ENCODE results near the gene SMIM20.

Gene SMIM20

DNA sequence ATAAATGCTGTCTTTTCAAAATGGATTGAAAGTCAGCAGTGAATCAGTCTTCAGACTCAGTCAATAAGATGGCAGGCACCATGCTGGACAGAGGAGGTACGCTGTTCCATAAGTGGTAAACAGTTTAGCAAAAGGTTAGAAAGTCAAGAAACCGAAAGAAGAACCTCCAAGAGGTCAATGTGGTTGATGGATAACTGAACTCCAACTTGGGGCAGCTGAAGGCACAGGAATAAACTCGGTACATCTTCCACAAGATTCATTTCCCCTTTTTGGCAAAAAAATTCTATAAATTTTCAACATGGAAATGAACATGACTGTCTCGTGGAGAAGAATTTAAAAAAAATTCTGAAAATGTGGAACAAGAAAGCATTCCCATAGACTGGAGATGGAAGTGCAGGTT is 32.8 kb upstream of the SMIM20 start:
- Mint-ChIP-seq H3K36me3 (peaks cover 3% of the 10 kb centered on the region), H3K9me3 (no peaks in the 10 kb centered on the region), H3K4me3 (no peak overlapping the region), H3K4me1 (peaks cover 49% of the 10 kb centered on the region), H3K27me3 (no peaks in the 10 kb centered on the region), H3K27ac (peak overlapping the region; percentile 63)
- DNase-seq (ENCODE audit: low spot score in 2 of 2) (no peak), ATAC-seq (ENCODE audit: low read depth) (no peak)

DNA sequence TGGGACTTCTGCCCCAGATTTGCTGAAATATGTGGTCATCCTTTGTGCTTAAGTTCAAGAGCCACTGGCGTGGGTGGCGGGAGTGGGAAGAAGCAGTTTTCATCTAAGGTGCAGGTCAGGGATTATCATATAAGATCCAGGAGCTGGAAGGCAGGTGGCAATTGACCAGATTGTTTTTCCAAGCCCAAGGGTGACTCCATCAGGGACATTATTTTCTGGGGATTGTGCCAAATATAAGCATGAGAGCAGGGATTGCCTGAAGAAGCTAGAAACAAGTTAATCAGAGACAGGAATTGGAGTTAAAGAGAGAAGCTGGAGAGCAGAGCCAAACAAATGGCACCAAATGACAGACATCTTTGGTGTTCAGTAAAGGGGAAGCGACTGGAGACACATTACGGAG is 31.8 kb upstream of the SMIM20 start:
- DNase-seq (ENCODE audit: low spot score in 2 of 2) (no peak), ATAC-seq (ENCODE audit: low read depth) (no peak)
- H3K36me3 Mint-ChIP-seq = peaks cover 3% of the 10 kb centered on the region
- H3K27me3 Mint-ChIP-seq = no peaks in the 10 kb centered on the region
- H3K4me1 Mint-ChIP-seq = peaks cover 45% of the 10 kb centered on the region
- peak overlapping the region; percentile 28 for H3K27ac Mint-ChIP-seq
- no peak overlapping the region for H3K4me3 Mint-ChIP-seq
- H3K9me3 Mint-ChIP-seq = no peaks in the 10 kb centered on the region

DNA sequence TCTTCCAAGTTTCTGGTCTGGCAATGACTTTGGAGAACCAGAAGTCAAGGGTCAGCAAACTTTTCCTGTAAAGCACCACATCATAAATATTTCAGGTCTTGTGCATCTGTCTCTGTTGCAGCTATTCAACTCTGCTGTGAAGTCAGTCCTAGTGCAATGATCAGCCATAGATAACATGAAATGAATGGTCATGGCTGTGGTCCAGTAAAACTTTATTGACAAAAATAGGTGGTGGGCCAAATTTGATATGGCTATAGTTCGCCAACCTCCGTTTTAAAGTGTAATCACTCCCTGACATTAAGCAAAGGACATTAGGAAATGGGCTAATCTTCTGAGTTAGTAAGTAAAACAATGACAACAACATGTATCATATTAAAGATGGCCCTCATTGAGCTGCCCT is 30.5 kb upstream of the SMIM20 start:
- H3K27ac Mint-ChIP-seq = peak overlapping the region; percentile 69
- peaks cover 46% of the 10 kb centered on the region for H3K4me1 Mint-ChIP-seq
- no peaks in the 10 kb centered on the region for H3K9me3 Mint-ChIP-seq
- DNase-seq (ENCODE audit: low spot score in 2 of 2) (no peak), ATAC-seq (ENCODE audit: low read depth) (no peak)
- no peak overlapping the region for H3K4me3 Mint-ChIP-seq
- no peaks in the 10 kb centered on the region for H3K27me3 Mint-ChIP-seq
- peaks cover 3% of the 10 kb centered on the region for H3K36me3 Mint-ChIP-seq

DNA sequence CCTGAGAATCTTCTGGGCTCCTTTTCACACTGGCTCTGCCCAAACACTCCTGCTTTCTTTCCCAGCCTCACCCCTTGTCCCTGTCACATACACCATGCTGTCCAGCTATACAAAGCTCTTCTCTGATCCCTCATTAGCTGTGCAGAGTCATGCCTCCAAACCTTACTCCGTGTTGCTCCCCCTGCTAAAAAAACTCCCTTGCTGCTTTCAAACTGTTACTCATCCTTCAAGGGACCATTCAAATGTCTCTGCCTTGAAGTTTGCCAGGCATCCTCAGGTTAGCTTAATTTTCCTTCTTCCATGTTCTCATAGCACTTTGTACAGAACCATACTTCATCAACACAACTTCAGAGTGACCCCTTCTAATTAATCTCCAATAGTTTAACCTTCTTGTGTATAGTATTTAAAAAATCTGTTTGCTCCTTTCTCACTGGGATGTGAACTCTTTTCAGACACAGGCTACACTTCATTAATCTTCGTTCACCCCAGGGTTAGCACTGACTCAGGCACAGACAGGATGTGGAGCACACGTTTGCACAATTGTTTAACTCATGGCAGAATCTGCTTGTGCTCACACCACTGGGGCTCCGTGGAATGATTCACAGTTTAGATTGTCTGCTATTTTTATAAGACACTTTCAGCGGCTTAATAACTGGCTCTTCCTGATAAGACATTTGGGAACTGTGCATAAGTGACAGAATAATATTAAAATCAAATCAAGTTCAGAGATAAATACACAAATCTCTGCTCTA is 29.8 kb upstream of the SMIM20 start:
- peak; percentile 58 for ATAC-seq (ENCODE audit: low read depth)
- DNase-seq (ENCODE audit: low spot score in 2 of 2) = no peak
- H3K4me3 Mint-ChIP-seq = peak overlapping the region; percentile 28
- peak overlapping the region; percentile 69 for H3K27ac Mint-ChIP-seq
- H3K27me3 Mint-ChIP-seq = no peaks in the 10 kb centered on the region
- H3K4me1 Mint-ChIP-seq = peaks cover 44% of the 10 kb centered on the region
- H3K36me3 Mint-ChIP-seq = peaks cover 3% of the 10 kb centered on the region
- H3K9me3 Mint-ChIP-seq = no peaks in the 10 kb centered on the region

DNA sequence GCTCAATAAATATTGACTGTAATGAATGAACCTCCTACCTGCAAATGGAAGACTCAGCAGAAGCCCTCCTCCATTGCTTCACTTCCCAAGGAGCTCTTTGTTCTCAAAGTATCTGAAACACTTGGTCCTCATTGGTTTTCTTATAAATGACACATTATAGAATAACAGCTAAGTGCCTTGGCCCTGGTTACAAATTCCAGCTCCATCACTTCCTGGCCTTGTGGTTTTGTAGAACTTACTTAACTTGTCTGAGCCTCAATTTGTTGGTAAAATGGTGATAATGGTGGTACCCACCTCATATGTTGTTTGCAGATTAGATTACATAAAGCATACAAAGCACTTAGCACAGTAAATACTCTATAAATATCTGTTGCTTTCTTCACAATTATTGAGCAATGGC is 25.2 kb upstream of the SMIM20 start:
- H3K4me1 Mint-ChIP-seq = peaks cover 27% of the 10 kb centered on the region
- H3K36me3 Mint-ChIP-seq = no peaks in the 10 kb centered on the region
- ATAC-seq (ENCODE audit: low read depth) = no peak
- H3K9me3 Mint-ChIP-seq = no peaks in the 10 kb centered on the region
- H3K27me3 Mint-ChIP-seq = no peaks in the 10 kb centered on the region
- DNase-seq (ENCODE audit: low spot score in 2 of 2) = no peak
- H3K4me3 Mint-ChIP-seq = no peak overlapping the region
- peak overlapping the region; percentile 11 for H3K27ac Mint-ChIP-seq

DNA sequence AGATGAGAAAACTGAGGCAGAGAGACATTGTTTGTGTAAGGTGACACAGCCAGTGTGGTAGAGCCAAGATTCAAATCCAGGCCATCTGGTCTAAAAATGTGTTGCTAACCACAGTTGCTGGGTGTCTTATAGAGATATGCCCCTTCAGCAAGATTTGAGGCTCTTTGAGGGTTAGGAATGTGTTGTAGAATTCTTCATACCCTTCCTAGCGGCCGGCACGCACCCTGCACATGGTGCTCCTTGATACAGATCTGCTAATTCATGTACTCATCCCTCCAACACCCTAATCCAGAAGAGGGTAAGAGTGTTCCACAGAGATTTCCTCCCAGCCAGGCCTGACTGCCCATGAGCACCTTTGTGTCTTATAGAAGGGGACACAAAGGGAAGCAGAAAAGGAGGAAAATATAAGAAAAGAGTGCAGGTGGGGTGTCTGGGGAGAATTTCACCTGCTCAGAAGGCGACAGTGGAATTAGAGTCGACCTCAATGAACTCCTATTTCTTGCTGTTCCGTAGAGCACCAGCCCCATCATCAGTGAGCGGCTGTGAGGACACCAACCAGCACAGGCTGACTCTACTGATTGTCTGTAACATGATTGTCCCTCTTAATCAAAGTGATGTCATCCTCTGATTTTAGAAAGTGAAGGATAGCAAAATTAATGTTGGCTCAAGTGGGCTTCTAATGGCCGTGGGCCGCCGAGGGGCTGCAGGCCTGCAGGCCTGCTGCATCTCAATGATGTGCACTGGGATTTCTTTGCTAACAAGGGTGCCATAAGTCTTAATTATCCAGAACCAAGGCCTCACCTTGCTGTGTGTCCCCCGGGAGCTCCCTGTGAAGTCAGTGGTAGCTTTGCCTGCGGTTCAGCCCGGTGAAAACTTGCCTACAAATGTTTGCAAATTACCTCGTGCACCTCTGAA is 24.2 kb upstream of the SMIM20 start:
- ATAC-seq (ENCODE audit: low read depth) = no peak
- H3K27ac Mint-ChIP-seq = no peak overlapping the region
- no peaks in the 10 kb centered on the region for H3K9me3 Mint-ChIP-seq
- peaks cover 18% of the 10 kb centered on the region for H3K4me1 Mint-ChIP-seq
- no peaks in the 10 kb centered on the region for H3K36me3 Mint-ChIP-seq
- no peaks in the 10 kb centered on the region for H3K27me3 Mint-ChIP-seq
- no peak overlapping the region for H3K4me3 Mint-ChIP-seq
- no peak for DNase-seq (ENCODE audit: low spot score in 2 of 2)

DNA sequence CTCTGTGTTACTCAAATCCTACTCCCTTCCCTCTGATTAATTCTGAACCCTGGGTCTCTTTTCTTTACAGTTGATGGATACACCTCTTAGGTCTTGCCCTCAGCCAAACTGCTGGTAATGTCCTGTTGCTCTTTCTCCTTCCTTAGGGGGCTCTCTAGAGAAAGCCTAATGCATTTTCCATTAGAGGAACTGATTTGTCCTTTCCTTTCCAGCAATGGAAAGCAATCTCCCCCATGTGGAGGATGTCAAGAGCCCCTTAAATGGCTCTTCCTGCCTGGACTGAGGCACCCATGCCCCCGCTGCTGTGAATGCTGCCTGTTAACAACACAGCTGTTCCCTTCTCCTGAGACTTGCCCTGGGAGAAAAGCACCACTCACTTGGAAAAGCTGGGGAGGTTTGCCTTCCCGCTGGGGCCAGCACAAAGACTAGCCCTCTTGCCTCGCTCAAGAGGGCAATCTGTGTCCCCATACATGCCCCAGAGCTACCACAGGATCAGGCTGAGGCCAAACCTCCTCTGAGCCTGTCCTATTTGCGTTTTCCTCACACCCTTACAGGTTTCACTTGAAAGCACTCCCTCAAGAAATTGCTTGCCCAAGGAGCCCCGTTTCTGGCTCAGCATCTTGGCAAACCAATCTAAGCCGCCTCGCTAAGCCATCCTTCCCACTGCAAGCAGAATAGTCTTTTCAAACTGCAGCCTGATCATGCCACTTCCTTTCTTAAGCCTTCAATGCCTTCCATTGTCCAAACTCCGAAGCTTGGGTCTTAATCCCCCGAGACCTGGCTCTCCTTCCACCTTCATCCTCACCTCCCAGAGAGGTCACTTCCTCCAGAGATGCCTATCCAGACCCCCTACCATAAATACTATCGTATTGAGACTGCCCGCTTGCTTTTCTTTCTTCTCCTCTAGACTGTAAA is 23.2 kb upstream of the SMIM20 start:
- H3K9me3 Mint-ChIP-seq = no peaks in the 10 kb centered on the region
- H3K4me1 Mint-ChIP-seq = peaks cover 22% of the 10 kb centered on the region
- no peak overlapping the region for H3K27ac Mint-ChIP-seq

DNA sequence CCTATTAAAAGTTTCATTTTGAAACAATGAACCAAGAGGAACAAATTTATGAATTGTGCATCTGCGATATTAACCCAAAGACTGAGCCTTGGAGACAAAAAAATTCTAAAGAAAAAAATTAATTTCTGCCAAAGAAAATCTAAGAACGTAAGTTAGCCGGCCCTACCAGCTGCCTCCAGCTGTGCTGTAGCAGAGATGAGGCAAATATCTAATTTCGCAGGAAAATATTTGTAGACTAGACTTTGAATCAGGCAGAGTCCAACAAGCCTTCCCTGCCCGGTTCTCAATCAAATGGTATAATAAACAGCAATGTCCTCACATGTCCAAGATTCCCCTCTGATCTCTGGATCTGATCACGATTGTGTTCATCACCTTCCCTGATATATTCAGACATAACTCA is 21.2 kb upstream of the SMIM20 start:
- DNase-seq (ENCODE audit: low spot score in 2 of 2) (no peak), ATAC-seq (ENCODE audit: low read depth) (no peak)
- Mint-ChIP-seq H3K4me1 (peaks cover 23% of the 10 kb centered on the region), H3K36me3 (peaks cover 4% of the 10 kb centered on the region), H3K27ac (peak overlapping the region; percentile 36), H3K4me3 (no peak overlapping the region), H3K27me3 (no peaks in the 10 kb centered on the region), H3K9me3 (no peaks in the 10 kb centered on the region)

More for the DNA sequence above, 23.2 kb upstream of the SMIM20 start:
- H3K4me3 Mint-ChIP-seq = no peak overlapping the region
- peaks cover 4% of the 10 kb centered on the region for H3K36me3 Mint-ChIP-seq
- no peak for ATAC-seq (ENCODE audit: low read depth)
- no peaks in the 10 kb centered on the region for H3K27me3 Mint-ChIP-seq
- DNase-seq (ENCODE audit: low spot score in 2 of 2) = no peak

DNA sequence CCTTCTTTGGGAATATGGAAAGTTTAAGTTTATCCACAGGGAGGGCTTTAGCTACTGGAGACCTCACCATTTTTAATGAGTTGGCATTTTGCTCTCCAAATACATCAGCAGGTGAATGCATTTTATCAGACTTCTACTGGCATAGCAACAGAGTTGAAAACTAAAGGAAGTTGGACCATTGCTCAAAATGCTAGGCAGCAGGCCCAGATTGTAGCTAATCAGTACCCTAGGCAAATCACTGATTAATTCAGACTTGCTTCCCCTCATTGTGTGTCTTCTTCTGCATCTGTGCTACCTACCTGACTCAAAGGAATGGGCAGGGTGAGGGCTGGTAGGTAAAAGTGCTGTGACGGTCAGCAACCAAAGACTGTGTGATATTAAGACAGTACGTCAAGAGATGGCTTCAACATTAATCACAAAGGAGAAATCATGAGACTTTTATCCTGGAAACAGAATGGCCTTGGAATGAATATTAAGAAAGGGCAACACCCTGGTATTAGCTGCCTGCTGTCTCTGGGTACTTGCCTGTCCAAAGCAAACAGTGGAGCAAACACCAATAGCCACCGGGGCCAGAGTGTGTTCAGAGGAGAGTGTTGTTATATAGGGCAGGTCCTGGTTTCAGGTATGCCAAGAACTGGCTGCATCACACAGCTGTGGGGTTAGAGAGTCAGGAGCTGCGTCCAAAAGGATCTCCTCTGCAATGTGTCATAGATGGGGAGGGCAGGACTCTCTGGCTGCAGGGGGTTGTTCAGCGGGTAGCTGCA is 17.1 kb upstream of the SMIM20 start:
- H3K27me3 Mint-ChIP-seq = no peaks in the 10 kb centered on the region
- no peak for DNase-seq (ENCODE audit: low spot score in 2 of 2)
- peaks cover 10% of the 10 kb centered on the region for H3K4me1 Mint-ChIP-seq
- ATAC-seq (ENCODE audit: low read depth) = no peak
- H3K9me3 Mint-ChIP-seq = no peaks in the 10 kb centered on the region
- H3K36me3 Mint-ChIP-seq = peaks cover 4% of the 10 kb centered on the region
- H3K4me3 Mint-ChIP-seq = no peak overlapping the region
- H3K27ac Mint-ChIP-seq = peak overlapping the region; percentile 33

DNA sequence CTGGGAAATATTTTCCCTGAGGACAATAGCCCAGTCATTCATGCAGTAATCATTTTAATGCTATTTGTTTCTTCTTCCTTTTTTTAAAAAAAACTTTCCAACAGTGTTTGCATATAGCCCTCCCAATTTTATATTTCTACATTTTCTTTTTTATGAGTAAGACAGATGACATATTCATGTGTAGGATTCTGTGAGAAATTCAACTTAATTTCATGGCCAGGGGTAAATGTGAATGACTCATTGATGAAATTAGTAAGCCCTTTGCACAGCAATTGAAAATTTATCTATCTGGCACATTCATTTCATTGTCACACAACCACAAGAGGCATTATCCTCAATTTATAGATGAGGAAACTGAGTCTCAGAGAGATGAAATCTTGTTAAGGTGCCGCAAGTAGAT is 13.7 kb upstream of the SMIM20 start:
- no peak for ATAC-seq (ENCODE audit: low read depth)

DNA sequence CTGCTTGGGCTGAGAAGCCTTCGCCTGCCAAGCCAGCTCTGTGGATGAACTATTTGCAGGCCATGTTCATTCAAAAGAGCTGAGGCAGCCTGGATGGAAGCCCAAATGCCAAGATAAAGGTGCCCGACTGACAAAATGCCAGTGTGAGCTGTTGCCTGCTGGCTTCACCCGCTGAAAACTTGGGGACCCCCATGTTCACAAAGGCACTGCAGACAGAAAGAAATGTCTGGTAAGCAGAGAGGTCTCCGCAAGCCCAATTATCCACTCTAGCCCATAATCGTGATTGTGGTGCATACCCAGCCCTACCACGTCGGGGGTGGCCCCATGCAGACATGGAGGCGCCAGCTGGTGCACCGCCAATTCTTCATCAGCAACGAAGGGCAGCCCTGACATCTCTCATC is 13.0 kb upstream of the SMIM20 start:
- Mint-ChIP-seq H3K4me3 (no peak overlapping the region), H3K27me3 (no peaks in the 10 kb centered on the region), H3K27ac (no peak overlapping the region), H3K4me1 (peaks cover 29% of the 10 kb centered on the region), H3K36me3 (no peaks in the 10 kb centered on the region), H3K9me3 (no peaks in the 10 kb centered on the region)
- no peak for DNase-seq (ENCODE audit: low spot score in 2 of 2)
- ATAC-seq (ENCODE audit: low read depth) = no peak

More for the DNA sequence above, 13.7 kb upstream of the SMIM20 start:
- Mint-ChIP-seq H3K27me3 (no peaks in the 10 kb centered on the region), H3K4me3 (no peak overlapping the region), H3K9me3 (no peaks in the 10 kb centered on the region), H3K27ac (no peak overlapping the region), H3K36me3 (peaks cover under 1% of the 10 kb centered on the region), H3K4me1 (peaks cover 28% of the 10 kb centered on the region)
- DNase-seq (ENCODE audit: low spot score in 2 of 2) = no peak

DNA sequence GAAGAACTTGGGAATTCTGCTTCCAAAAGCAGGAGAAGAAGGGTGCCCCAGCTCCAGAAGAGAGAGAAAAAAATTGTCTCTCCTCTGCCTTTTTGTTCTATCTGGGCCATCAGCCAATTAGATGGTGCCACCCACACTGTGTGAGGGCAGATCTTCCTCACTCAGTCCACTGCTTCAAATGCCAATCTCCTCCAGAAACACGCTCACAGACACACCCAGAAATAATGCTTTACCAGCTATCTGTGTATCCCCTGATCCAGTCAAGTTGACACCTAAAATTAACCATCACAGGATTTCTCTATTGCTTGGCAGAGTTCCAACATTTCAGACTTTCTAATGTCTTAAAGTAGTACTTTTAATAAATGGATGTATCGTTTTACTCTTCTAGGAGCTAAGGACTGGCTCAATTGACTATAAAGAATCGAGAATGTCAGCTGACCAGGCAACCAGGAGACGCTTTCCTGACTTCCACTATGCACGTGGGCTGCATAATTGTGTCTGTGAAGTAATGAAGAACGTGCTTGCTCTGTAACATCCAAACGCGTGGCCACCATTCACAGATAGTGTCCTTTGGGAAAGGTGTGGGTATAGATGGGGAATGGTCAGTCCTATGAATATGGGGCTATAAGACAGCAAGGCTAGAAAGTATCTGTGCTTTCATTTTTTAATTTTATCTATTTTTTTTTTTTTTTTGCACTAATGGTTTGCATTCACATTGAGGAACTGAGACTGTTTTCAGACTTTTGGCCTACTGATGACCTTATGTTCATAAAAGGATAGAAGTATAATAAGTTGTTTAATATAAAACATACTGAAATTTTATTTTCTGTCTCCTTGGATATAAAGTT is 9.9 kb upstream of the SMIM20 start:
- Mint-ChIP-seq H3K4me3 (peak overlapping the region; percentile 45), H3K9me3 (peaks cover 1% of the 10 kb centered on the region), H3K36me3 (peaks cover 4% of the 10 kb centered on the region), H3K27me3 (no peaks in the 10 kb centered on the region), H3K4me1 (peaks cover 41% of the 10 kb centered on the region), H3K27ac (peak overlapping the region; percentile 94)
- DNase-seq (ENCODE audit: low spot score in 2 of 2) = no peak
- peak; percentile 82 for ATAC-seq (ENCODE audit: low read depth)
